ENCODE data around the gene FKBP14. TPM values are rescaled to one million over a fixed set of nuclear protein-coding genes. Genes with fewer than 3 reads are reported as not detected.

FKBP14 gene
- total RNA-seq, 1 experiment from 2014 or later: 11.5 TPM

DNA sequence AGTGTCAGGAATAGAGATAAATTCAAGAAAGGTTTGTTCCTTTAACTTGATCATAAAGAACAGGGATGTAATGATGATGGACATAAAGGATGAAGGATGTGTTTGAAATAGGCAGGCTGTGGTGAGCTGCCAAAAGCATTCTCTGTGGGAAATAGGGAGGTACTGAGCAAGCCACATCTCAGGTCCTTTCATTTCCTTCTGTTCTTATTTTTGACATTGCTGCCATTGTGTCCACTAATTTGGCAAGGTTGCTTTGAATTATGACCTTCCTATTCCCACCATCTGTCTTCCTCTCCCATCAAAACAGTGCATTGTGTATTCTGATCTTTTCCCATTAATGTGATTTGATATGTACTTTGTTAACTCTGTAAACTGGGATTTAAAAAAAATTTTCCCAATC is 46.4 kb downstream of the FKBP14 start:
- H3K27ac Mint-ChIP-seq: no peak overlapping the region
- H4K91ac ChIP-seq (ENCODE audit: insufficient read length, low read depth, low read length): no peak overlapping the region
- H2BK120ac ChIP-seq (ENCODE audit: low read depth, low read length, poor library complexity, severe bottlenecking): no peak overlapping the region

More for the DNA sequence above, 46.4 kb downstream of the FKBP14 start:
- H3K4me2 ChIP-seq (ENCODE audit: insufficient read depth, insufficient read length, low read length): no peak overlapping the region
- H2BK20ac ChIP-seq (ENCODE audit: low read depth, low read length, poor library complexity, severe bottlenecking): no peak overlapping the region
- H2AK5ac ChIP-seq (ENCODE audit: insufficient read length, low read length): no peak overlapping the region
- TF ChIP-seq, protein P1, sequence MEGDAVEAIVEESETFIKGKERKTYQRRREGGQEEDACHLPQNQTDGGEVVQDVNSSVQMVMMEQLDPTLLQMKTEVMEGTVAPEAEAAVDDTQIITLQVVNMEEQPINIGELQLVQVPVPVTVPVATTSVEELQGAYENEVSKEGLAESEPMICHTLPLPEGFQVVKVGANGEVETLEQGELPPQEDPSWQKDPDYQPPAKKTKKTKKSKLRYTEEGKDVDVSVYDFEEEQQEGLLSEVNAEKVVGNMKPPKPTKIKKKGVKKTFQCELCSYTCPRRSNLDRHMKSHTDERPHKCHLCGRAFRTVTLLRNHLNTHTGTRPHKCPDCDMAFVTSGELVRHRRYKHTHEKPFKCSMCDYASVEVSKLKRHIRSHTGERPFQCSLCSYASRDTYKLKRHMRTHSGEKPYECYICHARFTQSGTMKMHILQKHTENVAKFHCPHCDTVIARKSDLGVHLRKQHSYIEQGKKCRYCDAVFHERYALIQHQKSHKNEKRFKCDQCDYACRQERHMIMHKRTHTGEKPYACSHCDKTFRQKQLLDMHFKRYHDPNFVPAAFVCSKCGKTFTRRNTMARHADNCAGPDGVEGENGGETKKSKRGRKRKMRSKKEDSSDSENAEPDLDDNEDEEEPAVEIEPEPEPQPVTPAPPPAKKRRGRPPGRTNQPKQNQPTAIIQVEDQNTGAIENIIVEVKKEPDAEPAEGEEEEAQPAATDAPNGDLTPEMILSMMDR (conservative IDR thresholded peaks at IDR 0.05): no peak
- H3K18ac ChIP-seq (ENCODE audit: insufficient read length, low read depth, low read length): no peak overlapping the region
- H4K5ac ChIP-seq (ENCODE audit: insufficient read length, low read depth, low read length): no peak overlapping the region
- H3K23me2 ChIP-seq (ENCODE audit: insufficient read length, low read depth, low read length, poor library complexity, severe bottlenecking): no peaks in the 10 kb centered on the region
- peaks cover 4% of the 10 kb centered on the region for H3K79me1 ChIP-seq (ENCODE audit: insufficient read depth, low read depth, low read length, poor library complexity, severe bottlenecking)
- no peak overlapping the region for H2BK5ac ChIP-seq (ENCODE audit: insufficient read length, low read length)
- H3K27ac ChIP-seq (ENCODE audit: insufficient read length, low read depth, low read length): no peak overlapping the region
- no peak overlapping the region for H3K56ac ChIP-seq (ENCODE audit: insufficient read length, low read depth, low read length)
- H3K4ac ChIP-seq (ENCODE audit: low read depth, low read length): no peak overlapping the region
- no peaks in the 10 kb centered on the region for H3K4me1 ChIP-seq (ENCODE audit: insufficient read depth, low read length)
- peaks cover 15% of the 10 kb centered on the region; the same call in 1 of the 2 replicates for H3K79me2 ChIP-seq (ENCODE audit: insufficient read depth, low read length)
- no peak overlapping the region for H3K14ac ChIP-seq (ENCODE audit: insufficient read depth, low read length)
- H3K4me1 Mint-ChIP-seq: peaks cover 7 to 13% of the 10 kb centered on the region in 2 experiments; a peak in 3 of 4 replicates
- no peak overlapping the region for H3T11ph ChIP-seq (ENCODE audit: low read length)
- no peaks in the 10 kb centered on the region for H4K20me1 ChIP-seq (ENCODE audit: control insufficient read depth, insufficient read depth, insufficient read length)
- no peak overlapping the region for H2AFZ ChIP-seq (ENCODE audit: low read length)
- H2BK12ac ChIP-seq (ENCODE audit: insufficient read length, low read depth, low read length): no peak overlapping the region
- no peaks in the 10 kb centered on the region for H3K27me3 Mint-ChIP-seq (ENCODE audit: low read depth)
- no peak overlapping the region for H4K8ac ChIP-seq (replicated peaks; ENCODE audit: insufficient read length, low read depth, low read length)
- H3K9me3 Mint-ChIP-seq: no peaks in the 10 kb centered on the region
- no peaks in the 10 kb centered on the region for H3K27me3 ChIP-seq (ENCODE audit: insufficient read depth, low read length)
- peaks cover 0 to 4% (median 0%) of the 10 kb centered on the region in 3 experiments; a peak in 3 of 7 replicates for H3K36me3 Mint-ChIP-seq (ENCODE audit: insufficient read depth in 1 of 3, low read depth in 3 of 3)
- H3K9me3 ChIP-seq (ENCODE audit: control insufficient read depth, low read depth, low read length): no peaks in the 10 kb centered on the region
- no peak for DNase-seq
- no peak overlapping the region for H3K9ac ChIP-seq (ENCODE audit: extremely low read depth, insufficient read length, low read length)
- H3K23ac ChIP-seq (ENCODE audit: insufficient read length, low read depth, low read length): no peak overlapping the region
- H2BK15ac ChIP-seq (ENCODE audit: low read depth, low read length): no peak overlapping the region
- H3K4me3 Mint-ChIP-seq: no peak overlapping the region

Data from H9 (cell line).